Endothelial cell of umbilical vein (primary cell): ENCODE data around the gene KHK. TPM values are rescaled to one million over a fixed set of nuclear protein-coding genes. Genes with fewer than 3 reads are reported as not detected.

Experiments
- BruUV-seq: library from RNA; stranded (reverse); fragments of 400-500 nt; replicated peaks from 2 replicates; lab custom pipeline; 2021; lab: Mats Ljungman, UMichigan
- CTCF ChIA-PET: fragments of 300-600, 350-600 bp; sonication (Branson Sonifier 250); formaldehyde crosslinking; loops from one replicate; lab custom pipeline; 2021; ENCODE audit warnings: antibody characterized with exemption, inconsistent platforms; lab: Charles Lee
- POLR2A ChIA-PET: fragments of 300-600, 350-600 bp; sonication (Branson Sonifier 250); formaldehyde crosslinking; loops from one replicate; lab custom pipeline; 2021; ENCODE audit warnings: antibody characterized with exemption, inconsistent platforms; lab: Charles Lee
- DNase-seq: peaks from one replicate; pipeline ENCODE4 v3.0.0-alpha.2; 2011; ENCODE audit warnings: low read depth, low spot score
- FAIRE-seq: peaks from 2 replicates; lab custom pipeline; 2011; peaks lifted over from hg19 to GRCh38; lab: Jason Lieb, UNC
- H2AFZ ChIP-seq: 2 replicates; pipeline ENCODE4 v1.6.0; 2012; ENCODE audit warnings: low read depth, low read length, control low read depth, inconsistent platforms
- H3K27ac ChIP-seq: 2 replicates; pipeline ENCODE4 v1.5.1; 2011; ENCODE audit warnings: low read depth, mild to moderate bottlenecking, control low read depth, low read length, moderate library complexity; ENCODE audit not compliant: insufficient read depth
- H3K27me3 ChIP-seq, 2 experiments: 2 replicates each; pipeline versions ENCODE4 v1.6.0 to v1.6.1; 2011; ENCODE audit warnings: low read length in 2 of 2, mixed read lengths in 1 of 2; ENCODE audit not compliant: control insufficient read depth in 2 of 2, insufficient read depth in 2 of 2
- H3K36me3 ChIP-seq, 2 experiments: 2 replicates in 1 of 2; 3 replicates in 1 of 2; pipeline ENCODE4 v1.5.1; 2011; ENCODE audit warnings: low read length in 2 of 2, mild to moderate bottlenecking in 1 of 2, moderate library complexity in 1 of 2; ENCODE audit not compliant: control insufficient read depth in 2 of 2, insufficient read depth in 2 of 2; ENCODE audit errors: extremely low read depth in 1 of 2
- H3K4me1 ChIP-seq: 3 replicates; pipeline ENCODE4 v1.5.1; 2011; ENCODE audit warnings: mild to moderate bottlenecking, low read length; ENCODE audit not compliant: control insufficient read depth, insufficient read depth; ENCODE audit errors: extremely low read depth
- H3K4me2 ChIP-seq: 2 replicates; pipeline ENCODE4 v1.6.1; 2011; ENCODE audit warnings: low read length, control low read depth, mixed read lengths; ENCODE audit not compliant: insufficient read depth
- H3K4me3 ChIP-seq, 3 experiments: fragments of 200-600 bp in 1 of 3; sonication (generic), shearing (Covaris generic) in 1 of 3; replicated peaks in 1 of 3; 2 replicates each; pipeline ENCODE4 v1.5.1; 2011 to 2016; ENCODE audit warnings: control low read depth in 3 of 3, low read length in 3 of 3, mild to moderate bottlenecking in 2 of 3, inconsistent platforms in 1 of 3, low read depth in 1 of 3, moderate library complexity in 1 of 3; ENCODE audit not compliant: insufficient read depth in 1 of 3
- H3K79me2 ChIP-seq: 2 replicates; pipeline ENCODE4 v1.6.0; 2012; ENCODE audit warnings: low read length, inconsistent platforms; ENCODE audit not compliant: control insufficient read depth, insufficient read depth
- H3K9ac ChIP-seq: replicated peaks from 2 replicates; pipeline ENCODE3; 2011; ENCODE audit warnings: low read length, control low read depth; ENCODE audit not compliant: insufficient read depth; ENCODE audit errors: extremely low read depth
- H3K9me1 ChIP-seq: replicated peaks from 3 replicates; pipeline ENCODE4 v1.6.0; 2011; ENCODE audit warnings: mild to moderate bottlenecking, low read length; ENCODE audit not compliant: control insufficient read depth, insufficient read depth; ENCODE audit errors: extremely low read depth
- H3K9me3 ChIP-seq: replicated peaks from 2 replicates; pipeline ENCODE4 v1.5.1; 2012; ENCODE audit warnings: low read length, inconsistent platforms; ENCODE audit not compliant: control insufficient read depth, insufficient read depth
- H4K20me1 ChIP-seq: replicated peaks from 2 replicates; pipeline ENCODE3; 2011; ENCODE audit warnings: mild to moderate bottlenecking, low read length; ENCODE audit not compliant: control insufficient read depth, insufficient read depth; ENCODE audit errors: extremely low read depth
- CTCF ChIP-seq, 2 donors: IDR thresholded peaks; 1 replicate in 1 of 2; 2 replicates in 1 of 2; pipeline ENCODE4 v1.5.1; 2011; ENCODE audit warnings: low read length in 2 of 2, mild to moderate bottlenecking in 2 of 2, moderate library complexity in 2 of 2, control low read depth in 1 of 2, inconsistent platforms in 1 of 2, low read depth in 1 of 2; ENCODE audit not compliant: insufficient read depth in 1 of 2; ENCODE audit errors: extremely low read depth in 1 of 2
- EZH2 ChIP-seq: IDR thresholded peaks from 2 replicates; pipeline ENCODE4 v1.6.1; 2012; ENCODE audit warnings: borderline replicate concordance, low read depth, mild to moderate bottlenecking, moderate library complexity, low read length, inconsistent platforms; ENCODE audit not compliant: severe bottlenecking
- FOS ChIP-seq: IDR thresholded peaks from 2 replicates; pipeline ENCODE4 v1.6.1; 2011; ENCODE audit warnings: mild to moderate bottlenecking, low read length, moderate library complexity, borderline replicate concordance; ENCODE audit not compliant: insufficient read depth
- GATA2 ChIP-seq: IDR thresholded peaks from 2 replicates; pipeline ENCODE4 v1.7.0; 2011; ENCODE audit warnings: low read depth, mild to moderate bottlenecking, moderate library complexity, mixed read lengths, low read length; ENCODE audit not compliant: insufficient read length, insufficient read depth
- JUN ChIP-seq: IDR thresholded peaks from 2 replicates; pipeline ENCODE4 v1.6.1; 2011; ENCODE audit warnings: borderline replicate concordance, low read depth; ENCODE audit not compliant: insufficient read length, insufficient read depth
- MYC ChIP-seq: IDR thresholded peaks from one replicate; pipeline ENCODE4 v1.6.1; 2011; ENCODE audit warnings: mild to moderate bottlenecking, low read depth, low read length
- POLR2A ChIP-seq: IDR thresholded peaks from 2 replicates; pipeline ENCODE4 v1.6.1; 2012; ENCODE audit warnings: low read depth, mild to moderate bottlenecking, control low read depth, low read length
- POLR2AphosphoS5 ChIP-seq: IDR thresholded peaks from 2 replicates; pipeline ENCODE4 v1.6.1; 2012; ENCODE audit warnings: low read depth, mild to moderate bottlenecking, control low read depth, low read length, moderate library complexity; ENCODE audit not compliant: insufficient read depth
- dilution Hi-C: fragments of 300-500 bp; cut with MboI; formaldehyde crosslinking; loops from one replicate; pipeline ENCODE4 v1.15.0; 2019; ENCODE audit warnings: low sequenced_read_pairs; ENCODE audit not compliant: extremely low pct_ligation_motif_present
- intact Hi-C: fragments of 100-400 bp; cut with micrococcal nuclease; formaldehyde crosslinking; loops from one replicate; pipeline ENCODE4 v1.10.0; 2022
- polyA plus RNA-seq, 4 experiments: library from polyadenylated mRNA; depleted of rRNA in 3 of 4; stranded (reverse) in 3 of 4; unstranded in 1 of 4; fragments of >200 nt; gene quantifications; 2 replicates each; pipeline versions ENCODE4 v1.2.1 to v1.2.3, GENCODE V29; 2011 to 2012; ENCODE audit warnings: missing spikeins in 1 of 4
- total RNA-seq: library from RNA; stranded (reverse); gene quantifications from 2 replicates; pipeline ENCODE4 v1.2.3, GENCODE V29; 2021
- TF ChIP-seq, protein P1 (sequence below): IDR thresholded peaks from 2 replicates; pipeline ENCODE4 v1.6.1; 2011; ENCODE audit not compliant: insufficient read depth, insufficient read length

KHK gene
- total and polyA plus RNA-seq, 2 donors (not counting 3 experiments of a cell fraction or from before 2014, with no cell fraction given), result 2.9 to 4.4 TPM

DNA sequence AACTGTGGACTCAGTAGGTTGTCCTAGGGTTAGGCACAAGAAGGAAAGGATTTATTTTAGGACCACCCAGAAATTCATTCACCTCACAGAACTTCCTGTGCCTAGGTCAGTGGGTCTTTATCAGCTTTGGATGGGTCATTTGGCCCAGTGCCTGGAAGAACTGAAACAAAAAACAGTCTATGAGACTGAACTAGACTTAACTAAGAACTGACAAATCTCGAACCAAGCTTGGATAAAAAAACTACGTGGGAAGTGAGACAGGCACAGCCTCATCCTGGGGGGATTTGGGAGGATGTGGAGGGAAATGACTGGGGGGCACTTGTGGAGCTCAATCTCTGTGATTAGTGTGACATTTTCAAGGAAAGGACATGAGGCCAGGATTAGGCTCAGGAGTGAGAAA lies 12.8 kb upstream of the KHK start:
- no peaks in the 10 kb centered on the region for H3K9me3 ChIP-seq
- dilution Hi-C loops (no loop called here), intact Hi-C loops (loop anchor here (2.0 kb wide), 1 partner anchor 225 kb away; the partner anchor contains the start of gene DPYSL5)
- no peak for DNase-seq
- no peak overlapping the region for H3K4me3 ChIP-seq
- no peak overlapping the region for H3K4me2 ChIP-seq
- no peak overlapping the region for H3K27ac ChIP-seq
- ChIA-PET POLR2A (interaction anchor here (1.2 kb wide), 1 partner anchor 23 kb away, joined by 4 read pairs; the partner anchor contains the start of gene AGBL5), CTCF (interaction anchor here (0.9 kb wide), 1 partner anchor 10 kb away, joined by 3 read pairs; no protein-coding TSS in a partner anchor)
- H3K9ac ChIP-seq, result no peak overlapping the region
- H2AFZ ChIP-seq, result no peak overlapping the region
- H3K4me1 ChIP-seq, result peaks cover 17% of the 10 kb centered on the region
- no peaks in the 10 kb centered on the region for H3K9me1 ChIP-seq
- H3K79me2 ChIP-seq, result peaks cover 25% of the 10 kb centered on the region
- no peak for TF ChIP-seq POLR2A
- no peak for TF ChIP-seq JUN
- TF ChIP-seq, protein P1, sequence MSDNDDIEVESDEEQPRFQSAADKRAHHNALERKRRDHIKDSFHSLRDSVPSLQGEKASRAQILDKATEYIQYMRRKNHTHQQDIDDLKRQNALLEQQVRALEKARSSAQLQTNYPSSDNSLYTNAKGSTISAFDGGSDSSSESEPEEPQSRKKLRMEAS, result no peak
- BruUV-seq, result no TSS peak
- no peaks in the 10 kb centered on the region for H4K20me1 ChIP-seq
- peaks cover 5 to 6% of the 10 kb centered on the region in 2 experiments for H3K36me3 ChIP-seq
- FAIRE-seq, result no peak
- H3K27me3 ChIP-seq, result no peaks in the 10 kb centered on the region

GRCh38 chr2:27074738-27075565 lies 11.6 kb upstream of the KHK start:
- FAIRE-seq (peak; percentile 40), DNase-seq (peak; percentile 33)
- no peak overlapping the region for H3K4me3 ChIP-seq
- H3K36me3 ChIP-seq, result no peaks in the 10 kb centered on the region
- no peaks in the 10 kb centered on the region for H4K20me1 ChIP-seq
- no peak overlapping the region for H3K9ac ChIP-seq
- intact Hi-C loops (no loop called here), dilution Hi-C loops (no loop called here)
- POLR2A ChIA-PET, result interaction anchor here (0.5 kb wide), 1 partner anchor 13 kb away, joined by 7 read pairs; no protein-coding TSS in a partner anchor
- no TSS peak for BruUV-seq
- H3K9me3 ChIP-seq, result no peaks in the 10 kb centered on the region
- H2AFZ ChIP-seq, result no peak overlapping the region
- no peaks in the 10 kb centered on the region for H3K27me3 ChIP-seq
- no peak overlapping the region for H3K4me2 ChIP-seq
- no peak overlapping the region for H3K27ac ChIP-seq
- H3K4me1 ChIP-seq, result peaks cover 13% of the 10 kb centered on the region
- TF ChIP-seq JUN, result no peak
- TF ChIP-seq POLR2AphosphoS5, result no peak
- no peak for TF ChIP-seq CTCF (IDR thresholded peaks at IDR 0.05; ENCODE audit: extremely low read depth in 1 of 2, insufficient read depth in 1 of 2, low read depth in 1 of 2, low read length in 2 of 2)
- no peak for TF ChIP-seq EZH2
- TF ChIP-seq, protein P1, result no peak
- TF ChIP-seq FOS, result no peak
- TF ChIP-seq MYC, result no peak
- TF ChIP-seq POLR2A, result no peak
- TF ChIP-seq GATA2, result no peak
- H3K9me1 ChIP-seq, result no peaks in the 10 kb centered on the region
- H3K79me2 ChIP-seq, result peaks cover 14% of the 10 kb centered on the region
- CTCF ChIA-PET, result interaction anchor here (0.7 to 0.9 kb wide), 2 partner anchors 9 to 667 kb away, joined by 3 read pairs; no protein-coding TSS in a partner anchor
